IPS DF 19.7 (cell line): ENCODE measurements around the gene TFF3.

Source experiments
- DNase-seq: peaks from one replicate; pipeline ENCODE4 v3.0.0-alpha.2; 2013; ENCODE audit warnings: low read depth, low spot score

Gene TFF3

DNA sequence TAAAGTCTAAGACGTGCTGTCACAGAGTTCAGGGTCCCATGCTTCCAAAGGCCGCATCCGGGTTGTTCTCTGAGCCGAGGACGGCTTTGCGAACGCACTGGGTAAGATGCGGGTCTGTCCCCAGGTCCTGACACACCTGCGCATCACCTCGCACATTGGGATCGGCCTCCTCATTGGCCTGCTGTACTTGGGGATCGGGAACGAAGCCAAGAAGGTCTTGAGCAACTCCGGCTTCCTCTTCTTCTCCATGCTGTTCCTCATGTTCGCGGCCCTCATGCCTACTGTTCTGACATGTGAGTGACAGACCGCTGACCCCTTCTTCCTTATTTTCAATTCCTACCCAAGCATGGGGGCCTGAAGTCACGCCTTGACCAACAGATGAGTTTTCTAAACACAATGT, 25.3 kb downstream of the TFF3 start:
- DNase-seq, result no peak

GRCh38 chr21:42288962-42289361, 26.2 kb downstream of the TFF3 start:
- DNase-seq, result no peak

- DNase-seq, result no peak
Observed at GRCh38 chr21:42287193-42288083, 27.8 kb downstream of the TFF3 start.

GRCh38 chr21:42286416-42286815, 28.8 kb downstream of the TFF3 start:
- DNase-seq, result no peak

DNA sequence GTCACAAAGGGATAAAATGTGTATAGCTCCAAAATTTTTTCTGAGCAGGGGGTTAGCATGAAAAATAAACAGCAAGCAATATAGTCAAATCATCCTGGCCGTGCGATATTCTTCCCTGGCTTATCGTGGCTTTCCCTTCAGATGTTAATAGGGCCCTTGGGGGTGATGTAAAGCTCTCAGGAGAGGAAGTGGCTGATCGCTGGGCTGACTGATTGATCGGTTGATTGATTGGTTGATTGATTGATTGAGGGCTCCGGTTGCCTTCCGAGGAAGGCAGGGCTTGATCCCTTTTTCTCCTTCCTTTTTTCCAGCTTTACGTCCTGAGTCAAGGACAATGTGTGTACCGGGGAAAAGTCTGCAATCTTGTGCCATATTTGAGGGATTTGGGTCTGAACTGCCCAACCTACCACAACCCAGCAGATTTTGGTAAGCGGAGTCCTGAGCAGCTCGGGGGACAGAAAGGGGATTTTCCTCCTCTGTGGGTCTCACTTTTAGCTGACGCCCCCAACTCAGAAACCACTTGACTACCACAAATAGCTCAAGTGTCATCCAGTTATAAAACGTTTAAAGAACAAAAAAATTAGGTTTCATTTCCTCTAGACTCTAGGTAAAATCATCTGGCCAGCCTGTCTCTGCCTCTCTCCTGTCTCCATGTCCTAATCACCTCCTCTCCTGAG, 29.5 kb downstream of the TFF3 start:
- DNase-seq, result no peak

DNA sequence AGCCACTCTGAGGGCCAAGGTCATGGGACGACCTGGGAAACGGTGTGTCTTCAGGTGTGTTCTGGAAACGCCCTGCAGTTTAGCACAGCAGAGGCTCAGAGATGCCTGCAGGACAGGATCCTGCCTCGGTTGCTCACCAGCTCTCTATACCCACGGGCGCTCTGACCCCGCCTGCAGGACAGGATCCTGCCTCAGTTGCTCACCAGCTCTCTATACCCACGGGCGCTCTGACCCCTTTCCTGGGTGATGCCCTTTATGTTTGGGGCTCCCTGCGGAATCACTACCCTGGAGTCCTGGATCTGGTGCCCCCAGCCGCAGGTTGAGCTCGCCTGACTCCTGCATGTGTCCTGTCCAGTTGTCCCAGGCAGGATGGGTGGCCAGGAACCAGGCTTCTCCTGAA, 32.5 kb downstream of the TFF3 start:
- DNase-seq, result no peak

DNA sequence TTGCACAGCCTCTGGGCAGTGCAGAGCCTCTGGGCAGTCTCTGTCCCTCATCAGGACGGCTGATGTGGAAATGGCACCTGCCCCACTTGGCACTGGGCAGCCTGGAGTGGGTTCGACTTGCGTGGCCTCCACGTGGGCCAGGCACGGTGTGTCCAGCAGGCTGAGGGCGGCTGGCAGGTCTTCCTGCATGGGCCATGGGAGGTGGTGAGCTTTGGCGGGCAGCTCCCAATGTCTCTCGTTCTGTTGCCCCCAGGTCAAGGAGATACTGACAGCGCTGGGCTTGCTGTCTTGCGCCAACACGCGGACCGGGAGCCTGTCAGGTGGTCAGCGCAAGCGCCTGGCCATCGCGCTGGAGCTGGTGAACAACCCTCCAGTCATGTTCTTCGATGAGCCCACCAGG, 33.2 kb downstream of the TFF3 start:
- no peak for DNase-seq

GRCh38 chr21:42281181-42281680, 34.0 kb downstream of the TFF3 start:
- DNase-seq, result no peak

DNA sequence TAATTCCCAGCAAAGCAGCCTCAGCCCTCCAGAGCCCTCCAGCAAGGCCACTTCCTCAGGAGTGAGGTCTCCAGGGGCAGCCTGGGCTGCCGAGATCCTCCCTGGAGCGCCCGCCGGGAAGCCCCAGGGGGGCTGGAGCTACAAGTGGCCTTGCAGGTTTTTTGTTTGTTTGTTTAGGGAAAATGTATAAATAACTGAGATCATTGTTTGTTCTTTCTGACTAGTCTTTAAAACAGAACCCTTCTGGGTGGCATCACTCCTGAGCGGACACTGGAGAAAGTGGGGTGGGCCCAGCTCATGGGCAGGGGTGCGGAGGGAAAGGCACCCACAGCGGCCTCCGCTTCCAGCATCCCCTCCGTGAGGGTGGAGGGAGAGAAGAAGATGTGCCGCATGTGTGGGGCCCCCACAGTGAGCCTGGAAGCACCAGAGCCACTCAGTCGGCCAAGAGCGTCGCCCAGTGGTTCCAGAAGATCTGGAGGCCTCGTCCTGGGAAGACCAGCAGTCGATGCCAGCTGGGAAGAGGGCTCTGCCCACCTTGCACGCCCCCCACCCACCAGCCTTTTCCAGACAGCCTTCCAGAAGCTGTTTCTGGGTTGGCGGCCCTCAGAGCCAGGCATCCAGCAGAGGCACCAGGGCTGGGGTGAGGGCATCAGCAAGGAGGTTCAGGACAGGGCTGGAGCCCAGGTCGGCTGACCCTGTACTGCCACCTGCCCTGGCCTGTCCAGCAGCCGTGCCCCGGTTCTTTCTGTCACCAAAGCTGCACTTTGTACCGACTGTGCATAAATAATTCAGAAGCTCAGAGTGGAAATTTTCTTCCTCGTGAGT, 34.6 kb downstream of the TFF3 start:
- no peak for DNase-seq

- no peak for DNase-seq
Observed at GRCh38 chr21:42279888-42280287, 35.3 kb downstream of the TFF3 start.

DNA sequence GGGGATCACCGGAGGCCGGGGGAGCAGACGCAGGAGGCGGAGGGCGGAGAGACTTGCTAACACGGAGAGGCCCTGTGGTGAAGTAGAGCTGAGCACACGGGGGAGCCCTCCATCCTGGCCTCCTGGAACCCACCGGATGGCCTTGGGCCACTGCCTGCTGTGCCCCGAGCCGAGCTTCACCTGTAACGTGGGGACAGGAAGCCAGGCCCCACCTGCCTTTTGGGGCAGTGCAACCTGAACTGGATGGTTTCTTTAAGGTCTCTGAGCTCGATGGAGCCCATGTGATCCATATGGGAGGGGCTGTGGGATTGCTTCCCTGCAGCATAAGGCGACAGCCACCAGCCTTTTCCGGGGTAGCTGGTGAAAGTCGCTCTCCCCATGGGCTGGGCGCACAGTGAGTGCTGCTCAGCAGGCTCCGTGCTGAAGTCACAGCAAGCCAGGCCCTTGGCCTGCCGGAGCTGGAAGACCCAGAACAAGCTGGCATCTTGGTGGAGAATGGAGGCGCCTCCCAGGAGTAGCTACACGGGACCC, 35.8 kb downstream of the TFF3 start:
- DNase-seq, result no peak

DNA sequence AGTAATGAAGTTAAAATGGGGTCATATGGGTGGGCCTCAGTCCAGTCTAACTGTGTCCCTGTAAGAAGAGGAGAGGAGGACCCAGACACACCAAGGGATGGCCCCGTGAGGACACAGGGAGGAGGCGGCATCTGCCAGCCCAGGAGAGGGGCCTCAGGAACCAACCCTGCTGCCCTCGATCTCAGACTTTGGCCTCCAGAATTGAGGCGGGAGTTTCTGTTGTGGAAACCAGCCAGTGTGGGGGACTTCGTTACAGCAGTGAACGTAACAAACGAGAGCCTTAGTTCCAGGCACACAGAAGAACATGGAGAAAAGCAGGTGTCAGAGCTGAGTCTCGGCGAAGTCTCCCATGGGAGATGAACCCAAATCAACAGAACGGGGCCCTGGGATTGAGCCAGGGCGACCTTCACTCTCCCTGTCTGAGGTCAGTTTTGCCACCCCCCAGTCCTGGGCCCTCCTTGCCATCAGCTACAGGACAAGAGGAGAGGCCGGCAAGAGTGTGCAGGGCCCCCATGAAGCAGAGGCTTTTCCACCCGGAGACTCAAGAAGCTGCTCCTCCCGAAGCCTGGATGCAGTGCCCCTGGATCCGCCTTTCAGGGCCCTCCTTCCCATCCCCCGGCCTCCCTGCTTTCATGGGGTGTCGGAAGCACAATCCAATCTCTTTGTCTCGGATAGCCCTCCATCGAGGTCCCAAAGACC, 36.6 kb downstream of the TFF3 start:
- DNase-seq, result no peak

DNA sequence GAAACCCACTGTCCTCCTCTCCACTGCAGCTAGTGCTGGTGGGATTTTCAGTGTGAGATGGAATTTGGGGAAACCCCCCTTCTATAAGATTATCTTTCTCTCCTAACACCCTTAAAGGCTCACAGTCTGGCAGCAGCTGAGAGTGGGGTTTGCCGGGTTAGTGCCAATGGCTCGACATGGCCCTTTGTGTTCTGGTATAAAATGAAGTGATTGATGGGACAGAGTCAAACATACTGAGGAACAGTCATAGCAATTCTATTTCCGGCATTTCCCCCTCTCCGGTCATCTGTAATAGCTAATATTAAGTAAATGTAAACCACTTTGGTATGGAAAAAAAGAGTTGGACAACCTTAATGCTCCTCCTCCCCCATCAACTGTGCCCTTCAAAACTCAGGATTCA, 37.6 kb downstream of the TFF3 start:
- no peak for DNase-seq

GRCh38 chr21:42276526-42277154, 38.6 kb downstream of the TFF3 start:
- no peak for DNase-seq

DNA sequence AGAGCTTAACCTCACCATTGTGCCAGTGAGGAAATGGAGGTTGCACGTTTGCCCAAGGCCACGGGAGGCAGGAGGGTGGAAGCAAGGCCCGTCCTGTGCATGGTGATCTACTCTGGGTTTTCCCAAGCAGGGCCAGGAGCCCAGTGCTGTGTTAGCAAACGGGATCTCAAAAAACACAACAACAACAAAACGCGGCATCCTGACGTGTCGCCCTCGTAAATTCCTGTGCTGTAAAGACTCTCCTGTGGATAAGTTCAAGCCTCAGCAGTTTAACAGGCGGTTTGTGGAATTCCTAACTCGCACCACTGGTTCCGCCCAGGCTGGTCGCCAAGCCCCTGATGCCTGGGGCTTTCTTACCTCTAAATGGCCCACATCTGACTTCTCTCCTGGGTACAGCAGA, 39.1 kb downstream of the TFF3 start:
- no peak for DNase-seq

GRCh38 chr21:42272984-42273600, 42.1 kb downstream of the TFF3 start:
- no peak for DNase-seq

DNA sequence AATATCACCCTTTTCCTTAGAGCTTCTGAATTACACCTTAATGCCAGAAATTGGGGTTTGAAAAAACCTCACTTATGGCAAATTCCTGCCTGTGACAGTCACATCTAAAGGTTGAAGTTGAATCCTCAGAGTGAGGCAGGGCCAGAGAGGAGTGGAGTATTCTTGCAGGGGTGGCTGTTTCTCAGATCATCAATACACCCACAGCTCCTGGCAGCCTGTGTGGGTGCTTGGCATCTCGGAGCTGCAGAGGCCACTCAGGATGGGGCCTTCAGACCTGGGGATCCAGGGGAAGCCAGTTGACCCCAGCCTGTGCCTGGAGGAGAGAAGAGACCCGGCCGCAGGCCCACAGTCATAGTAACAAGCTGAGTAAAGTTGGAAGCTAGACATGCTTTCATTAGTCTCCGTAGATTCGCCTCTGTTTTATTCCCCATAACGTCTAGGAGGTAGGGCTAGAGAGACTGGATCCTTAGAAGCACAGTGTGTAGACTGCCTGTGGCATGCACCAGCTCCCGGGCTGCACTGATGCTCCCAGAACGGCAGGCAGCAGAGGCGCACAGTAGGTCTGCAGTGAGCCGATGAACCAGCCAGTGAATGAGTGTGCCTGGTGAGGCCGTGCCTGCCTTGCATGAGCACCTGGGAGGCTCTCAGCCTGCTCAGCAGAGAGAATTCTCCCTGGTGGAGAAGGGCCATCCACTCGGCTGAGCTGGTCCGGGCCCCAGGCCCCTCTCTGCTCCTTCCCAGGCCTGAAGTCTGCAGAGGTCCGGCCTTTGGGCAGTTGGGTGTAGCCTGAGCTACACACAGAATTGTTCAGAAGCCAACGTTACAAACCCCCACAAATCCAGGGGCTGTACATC, 42.9 kb downstream of the TFF3 start:
- no peak for DNase-seq

DNA sequence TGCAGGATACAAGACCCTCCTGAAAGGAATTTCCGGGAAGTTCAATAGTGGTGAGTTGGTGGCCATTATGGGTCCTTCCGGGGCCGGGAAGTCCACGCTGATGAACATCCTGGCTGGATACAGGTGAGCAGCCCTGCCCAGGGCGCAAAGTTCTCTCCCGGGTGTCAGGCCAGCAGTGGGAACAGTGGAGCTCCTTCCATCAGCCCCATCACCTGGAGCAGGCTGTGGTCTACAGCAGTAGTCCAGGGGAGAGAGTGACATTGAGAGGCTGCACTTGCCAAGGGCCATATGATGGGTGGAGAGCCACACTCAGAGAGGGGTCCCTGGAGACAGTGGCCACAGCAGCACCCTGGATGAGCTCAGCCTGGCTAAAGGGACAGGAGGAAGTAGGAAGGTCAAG, 44.1 kb downstream of the TFF3 start:
- DNase-seq, result no peak

- no peak for DNase-seq
Observed at GRCh38 chr21:42269386-42269785, 45.8 kb downstream of the TFF3 start.
